HepG2 (cell line): Measurements from ENCODE around the gene HSD17B11.

Experiments used
- AHDC1 ChIP-seq: sonication (generic); formaldehyde crosslinking; IDR thresholded peaks from 2 replicates; pipeline ENCODE4 v1.5.1; 2020; ENCODE audit warnings: mild to moderate bottlenecking, missing genetic modification reagents, borderline replicate concordance
- CHCHD3 ChIP-seq: sonication (generic); formaldehyde crosslinking; IDR thresholded peaks from 2 replicates; pipeline ENCODE4 v1.8.0; 2022; ENCODE audit warnings: mild to moderate bottlenecking, missing genetic modification reagents, moderate library complexity
- NFIC ChIP-seq: IDR thresholded peaks from 2 replicates; pipeline ENCODE4 v1.6.1; 2012; ENCODE audit warnings: mild to moderate bottlenecking, low read length, inconsistent platforms
- TF ChIP-seq, protein P1 (sequence below): sonication (generic); formaldehyde crosslinking; IDR thresholded peaks from 2 replicates; pipeline ENCODE4 v1.5.0; 2020; ENCODE audit warnings: mild to moderate bottlenecking, missing genetic modification reagents, moderate library complexity
- TF ChIP-seq, protein P2 (sequence below): fragments of 450-650 bp; IDR thresholded peaks from 2 replicates; pipeline ENCODE4 v1.6.1; 2017; ENCODE audit warnings: mild to moderate bottlenecking
- TF ChIP-seq, protein P3 (sequence below): sonication (generic); formaldehyde crosslinking; conservative IDR thresholded peaks from 2 replicates; pipeline ENCODE4 v1.4.0; 2020; ENCODE audit warnings: missing genetic modification reagents

DNA sequence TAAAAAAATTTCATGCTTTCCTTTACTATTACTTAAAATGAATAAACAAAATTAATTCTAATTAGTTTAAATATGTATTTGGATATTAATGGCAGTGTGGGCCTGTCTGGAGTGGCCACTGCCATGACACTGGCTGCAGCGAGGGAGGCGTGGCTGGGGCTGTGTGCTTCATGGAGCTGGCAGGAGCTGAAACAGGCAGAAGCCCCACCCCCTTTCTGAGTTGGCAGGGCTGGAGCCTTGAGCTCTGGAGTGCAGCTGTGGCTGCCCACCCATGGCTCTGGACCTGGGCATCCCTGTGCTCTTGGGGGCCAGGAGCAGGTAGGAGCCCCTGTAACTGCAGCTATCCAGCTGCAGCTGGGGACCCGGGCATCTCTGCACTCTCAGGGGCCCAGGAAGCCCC, 8.2 kb upstream of the HSD17B11 start:
- TF ChIP-seq, protein P1, sequence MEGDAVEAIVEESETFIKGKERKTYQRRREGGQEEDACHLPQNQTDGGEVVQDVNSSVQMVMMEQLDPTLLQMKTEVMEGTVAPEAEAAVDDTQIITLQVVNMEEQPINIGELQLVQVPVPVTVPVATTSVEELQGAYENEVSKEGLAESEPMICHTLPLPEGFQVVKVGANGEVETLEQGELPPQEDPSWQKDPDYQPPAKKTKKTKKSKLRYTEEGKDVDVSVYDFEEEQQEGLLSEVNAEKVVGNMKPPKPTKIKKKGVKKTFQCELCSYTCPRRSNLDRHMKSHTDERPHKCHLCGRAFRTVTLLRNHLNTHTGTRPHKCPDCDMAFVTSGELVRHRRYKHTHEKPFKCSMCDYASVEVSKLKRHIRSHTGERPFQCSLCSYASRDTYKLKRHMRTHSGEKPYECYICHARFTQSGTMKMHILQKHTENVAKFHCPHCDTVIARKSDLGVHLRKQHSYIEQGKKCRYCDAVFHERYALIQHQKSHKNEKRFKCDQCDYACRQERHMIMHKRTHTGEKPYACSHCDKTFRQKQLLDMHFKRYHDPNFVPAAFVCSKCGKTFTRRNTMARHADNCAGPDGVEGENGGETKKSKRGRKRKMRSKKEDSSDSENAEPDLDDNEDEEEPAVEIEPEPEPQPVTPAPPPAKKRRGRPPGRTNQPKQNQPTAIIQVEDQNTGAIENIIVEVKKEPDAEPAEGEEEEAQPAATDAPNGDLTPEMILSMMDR (CRISPR knock-in tag), result no peak
- TF ChIP-seq NFIC (no peak), AHDC1 (CRISPR knock-in tag) (no peak), CHCHD3 (CRISPR knock-in tag) (no peak)
- TF ChIP-seq, protein P2, sequence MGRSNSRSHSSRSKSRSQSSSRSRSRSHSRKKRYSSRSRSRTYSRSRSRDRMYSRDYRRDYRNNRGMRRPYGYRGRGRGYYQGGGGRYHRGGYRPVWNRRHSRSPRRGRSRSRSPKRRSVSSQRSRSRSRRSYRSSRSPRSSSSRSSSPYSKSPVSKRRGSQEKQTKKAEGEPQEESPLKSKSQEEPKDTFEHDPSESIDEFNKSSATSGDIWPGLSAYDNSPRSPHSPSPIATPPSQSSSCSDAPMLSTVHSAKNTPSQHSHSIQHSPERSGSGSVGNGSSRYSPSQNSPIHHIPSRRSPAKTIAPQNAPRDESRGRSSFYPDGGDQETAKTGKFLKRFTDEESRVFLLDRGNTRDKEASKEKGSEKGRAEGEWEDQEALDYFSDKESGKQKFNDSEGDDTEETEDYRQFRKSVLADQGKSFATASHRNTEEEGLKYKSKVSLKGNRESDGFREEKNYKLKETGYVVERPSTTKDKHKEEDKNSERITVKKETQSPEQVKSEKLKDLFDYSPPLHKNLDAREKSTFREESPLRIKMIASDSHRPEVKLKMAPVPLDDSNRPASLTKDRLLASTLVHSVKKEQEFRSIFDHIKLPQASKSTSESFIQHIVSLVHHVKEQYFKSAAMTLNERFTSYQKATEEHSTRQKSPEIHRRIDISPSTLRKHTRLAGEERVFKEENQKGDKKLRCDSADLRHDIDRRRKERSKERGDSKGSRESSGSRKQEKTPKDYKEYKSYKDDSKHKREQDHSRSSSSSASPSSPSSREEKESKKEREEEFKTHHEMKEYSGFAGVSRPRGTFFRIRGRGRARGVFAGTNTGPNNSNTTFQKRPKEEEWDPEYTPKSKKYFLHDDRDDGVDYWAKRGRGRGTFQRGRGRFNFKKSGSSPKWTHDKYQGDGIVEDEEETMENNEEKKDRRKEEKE, result no peak
- TF ChIP-seq, protein P3, sequence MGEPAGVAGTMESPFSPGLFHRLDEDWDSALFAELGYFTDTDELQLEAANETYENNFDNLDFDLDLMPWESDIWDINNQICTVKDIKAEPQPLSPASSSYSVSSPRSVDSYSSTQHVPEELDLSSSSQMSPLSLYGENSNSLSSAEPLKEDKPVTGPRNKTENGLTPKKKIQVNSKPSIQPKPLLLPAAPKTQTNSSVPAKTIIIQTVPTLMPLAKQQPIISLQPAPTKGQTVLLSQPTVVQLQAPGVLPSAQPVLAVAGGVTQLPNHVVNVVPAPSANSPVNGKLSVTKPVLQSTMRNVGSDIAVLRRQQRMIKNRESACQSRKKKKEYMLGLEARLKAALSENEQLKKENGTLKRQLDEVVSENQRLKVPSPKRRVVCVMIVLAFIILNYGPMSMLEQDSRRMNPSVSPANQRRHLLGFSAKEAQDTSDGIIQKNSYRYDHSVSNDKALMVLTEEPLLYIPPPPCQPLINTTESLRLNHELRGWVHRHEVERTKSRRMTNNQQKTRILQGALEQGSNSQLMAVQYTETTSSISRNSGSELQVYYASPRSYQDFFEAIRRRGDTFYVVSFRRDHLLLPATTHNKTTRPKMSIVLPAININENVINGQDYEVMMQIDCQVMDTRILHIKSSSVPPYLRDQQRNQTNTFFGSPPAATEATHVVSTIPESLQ (CRISPR knock-in tag), result no peak
